Measurements from ENCODE around the gene PIK3R1.

Gene PIK3R1

GRCh38 chr5:68287976-68288706 lies 72.6 kb downstream of the PIK3R1 start:
- TF ChIP-seq CTCF (IDR thresholded peaks at IDR 0.05; ENCODE audit: control insufficient read depth, extremely low read depth, insufficient read depth), result no peak
- DNase-seq (ENCODE audit: low read depth), result peak; percentile 81
- peak overlapping the region; percentile 85 for H3K4me3 ChIP-seq (ENCODE audit: low read depth, low read length)

GRCh38 chr5:68288707-68289134 lies 73.2 kb downstream of the PIK3R1 start:
- no peak for TF ChIP-seq CTCF (IDR thresholded peaks at IDR 0.05; ENCODE audit: control insufficient read depth, extremely low read depth, insufficient read depth)
- H3K4me3 ChIP-seq (ENCODE audit: low read depth, low read length), result peak overlapping the region; percentile 85
- no peak for DNase-seq (ENCODE audit: low read depth)

GRCh38 chr5:68289498-68289897 lies 73.9 kb downstream of the PIK3R1 start:
- H3K4me3 ChIP-seq (ENCODE audit: low read depth, low read length), result peak overlapping the region; percentile 85
- no peak for TF ChIP-seq CTCF (IDR thresholded peaks at IDR 0.05; ENCODE audit: control insufficient read depth, extremely low read depth, insufficient read depth)
- no peak for DNase-seq (ENCODE audit: low read depth)

- peak overlapping the region; percentile 85 for H3K4me3 ChIP-seq (ENCODE audit: low read depth, low read length)
- no peak for TF ChIP-seq CTCF (IDR thresholded peaks at IDR 0.05; ENCODE audit: control insufficient read depth, extremely low read depth, insufficient read depth)
- DNase-seq (ENCODE audit: low read depth), result peak; percentile 71
These were observed 74.7 kb downstream of the PIK3R1 start for GRCh38 chr5:68290260-68290674.

GRCh38 chr5:68290847-68291246 lies 75.3 kb downstream of the PIK3R1 start:
- peak overlapping the region; percentile 85 for H3K4me3 ChIP-seq (ENCODE audit: low read depth, low read length)
- TF ChIP-seq CTCF (IDR thresholded peaks at IDR 0.05; ENCODE audit: control insufficient read depth, extremely low read depth, insufficient read depth), result no peak
- DNase-seq (ENCODE audit: low read depth), result no peak

GRCh38 chr5:68292316-68292715 lies 76.8 kb downstream of the PIK3R1 start:
- no peak for TF ChIP-seq CTCF (IDR thresholded peaks at IDR 0.05; ENCODE audit: control insufficient read depth, extremely low read depth, insufficient read depth)
- no peak for DNase-seq (ENCODE audit: low read depth)
- peak overlapping the region; percentile 85 for H3K4me3 ChIP-seq (ENCODE audit: low read depth, low read length)

GRCh38 chr5:68295772-68296171 lies 80.2 kb downstream of the PIK3R1 start:
- no peak for TF ChIP-seq CTCF (IDR thresholded peaks at IDR 0.05; ENCODE audit: control insufficient read depth, extremely low read depth, insufficient read depth)
- no peak overlapping the region for H3K4me3 ChIP-seq (ENCODE audit: low read depth, low read length)
- DNase-seq (ENCODE audit: low read depth), result peak; percentile 82
